MG63 (cell line): ENCODE measurements around the gene PPM1E. TPM values are rescaled to one million over a fixed set of nuclear protein-coding genes. Genes with fewer than 3 reads are reported as not detected.
"Not testable (repeated sequence)": the region's sequence is repeated elsewhere in the genome, so short reads cannot be mapped to it uniquely, and the experiment has no call there.

Experiments
- DNase-seq: peaks from one replicate; pipeline ENCODE4 v3.0.0-alpha.2; 2020
- H3K27me3 ChIP-seq: fragments of 250-450 bp; sonication (Bioruptor Pico); 2 replicates; pipeline ENCODE4 v1.5.1; 2020; ENCODE audit warnings: mild to moderate bottlenecking, moderate library complexity
- H3K36me3 ChIP-seq: fragments of 250-450 bp; sonication (Bioruptor Pico); 2 replicates; pipeline ENCODE4 v1.5.1; 2020; ENCODE audit warnings: mild to moderate bottlenecking, moderate library complexity
- H3K4me3 ChIP-seq: fragments of 250-450 bp; sonication (Bioruptor Pico); 2 replicates; pipeline ENCODE4 v1.5.1; 2020; ENCODE audit warnings: mild to moderate bottlenecking, moderate library complexity
- H3K9me3 ChIP-seq: fragments of 250-450 bp; sonication (Bioruptor Pico); 2 replicates; pipeline ENCODE4 v1.5.1; 2020; ENCODE audit warnings: mild to moderate bottlenecking, moderate library complexity
- total RNA-seq: library from RNA; depleted of rRNA; stranded (reverse); fragments of >200 nt; shearing (Covaris generic); gene quantifications from 2 replicates; pipeline ENCODE4 v1.2.3, GENCODE V29; 2014; ENCODE audit warnings: low replicate concordance; rRNA removed

The PPM1E gene
- total RNA-seq: 0.76 and 0.99 TPM in 2 replicates

- Histone ChIP-seq H3K4me3 (peak within 1 kb of the TSS; percentile 66), H3K36me3 (no peaks in the 10 kb centered on the region), H3K27me3 (peaks cover 27% of the 10 kb centered on the region), H3K9me3 (no peaks in the 10 kb centered on the region)
- peak; percentile 59 for DNase-seq
Observed at GRCh38 chr17:58755577-58756245, at the start of gene PPM1E. PPM1E (plus strand) TSS chr17:58755854.

GRCh38 chr17:58706351-58707140 is 49.1 kb upstream of the PPM1E start:
- H3K4me3 ChIP-seq: no peak overlapping the region
- no peaks in the 10 kb centered on the region for H3K9me3 ChIP-seq
- H3K36me3 ChIP-seq: peaks cover 12% of the 10 kb centered on the region
- no peaks in the 10 kb centered on the region; the same call in 1 of the 2 replicates for H3K27me3 ChIP-seq
- no peak for DNase-seq

GRCh38 chr17:58710948-58711552 is 44.6 kb upstream of the PPM1E start:
- DNase-seq: no peak
- no peaks in the 10 kb centered on the region; the same call in 1 of the 2 replicates for H3K27me3 ChIP-seq

GRCh38 chr17:58722274-58722673 is 33.4 kb upstream of the PPM1E start:
- no peaks in the 10 kb centered on the region for H3K27me3 ChIP-seq
- no peak for DNase-seq
- no peaks in the 10 kb centered on the region for H3K9me3 ChIP-seq
- peaks cover 16% of the 10 kb centered on the region for H3K36me3 ChIP-seq
- no peak overlapping the region for H3K4me3 ChIP-seq

More at GRCh38 chr17:58710948-58711552, 44.6 kb upstream of the PPM1E start:
- Histone ChIP-seq H3K9me3 (no peaks in the 10 kb centered on the region), H3K4me3 (no peak overlapping the region), H3K36me3 (peaks cover 15% of the 10 kb centered on the region)

GRCh38 chr17:58722696-58723095 is 33.0 kb upstream of the PPM1E start:
- Histone ChIP-seq H3K27me3 (no peaks in the 10 kb centered on the region), H3K9me3 (no peaks in the 10 kb centered on the region), H3K36me3 (peaks cover 14% of the 10 kb centered on the region), H3K4me3 (no peak overlapping the region)
- DNase-seq: no peak

- Histone ChIP-seq H3K36me3 (no peaks in the 10 kb centered on the region; the same call in 1 of the 2 replicates), H3K4me3 (no peak overlapping the region), H3K27me3 (no peaks in the 10 kb centered on the region), H3K9me3 (no peaks in the 10 kb centered on the region)
- DNase-seq: no peak
Observed at GRCh38 chr17:58728798-58729197, 26.9 kb upstream of the PPM1E start.

DNA sequence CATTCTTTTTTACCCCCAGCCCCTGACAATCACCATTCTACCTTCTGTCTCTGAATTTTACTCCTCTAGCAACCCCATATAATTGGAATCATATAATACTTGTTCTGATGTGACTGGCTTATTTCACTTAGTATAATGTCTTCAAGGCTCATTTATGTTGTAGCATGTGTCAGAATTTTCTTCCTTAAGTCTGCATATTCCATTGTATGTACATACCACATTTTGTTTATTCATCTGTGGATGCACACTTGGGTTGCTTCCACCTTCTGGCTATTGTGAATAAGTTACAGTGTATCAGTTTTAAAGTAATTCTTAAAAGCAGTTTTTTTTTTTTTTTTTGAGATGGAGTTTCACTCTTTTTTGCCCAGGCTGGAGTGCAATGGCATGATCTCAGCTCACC is 24.7 kb upstream of the PPM1E start:
- no peaks in the 10 kb centered on the region for H3K9me3 ChIP-seq
- no peaks in the 10 kb centered on the region for H3K27me3 ChIP-seq
- DNase-seq: no peak
- H3K36me3 ChIP-seq: no peaks in the 10 kb centered on the region; the same call in 1 of the 2 replicates
- no peak overlapping the region for H3K4me3 ChIP-seq

DNA sequence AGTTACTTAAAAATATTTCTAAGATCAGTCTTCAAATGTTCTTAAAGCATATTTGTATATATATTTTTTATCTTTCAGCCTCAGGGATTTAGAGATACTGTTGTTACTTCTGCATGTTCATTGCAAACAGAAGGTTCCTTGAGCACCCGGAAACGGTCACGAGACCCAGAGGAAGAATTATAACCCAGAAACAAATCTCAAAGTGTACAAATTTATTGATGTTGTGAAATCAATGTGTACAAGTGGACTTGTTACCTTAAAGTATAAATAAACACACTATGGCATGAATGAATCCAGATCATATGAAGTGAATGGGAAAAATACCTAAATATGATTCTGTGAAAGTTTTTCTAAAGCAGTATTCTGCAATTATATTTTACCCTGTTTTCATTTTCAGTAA is 21.6 kb upstream of the PPM1E start:
- DNase-seq: no peak
- H3K9me3 ChIP-seq: no peaks in the 10 kb centered on the region
- no peak overlapping the region for H3K4me3 ChIP-seq
- no peaks in the 10 kb centered on the region for H3K27me3 ChIP-seq
- no peaks in the 10 kb centered on the region for H3K36me3 ChIP-seq

GRCh38 chr17:58734811-58735210 is 20.8 kb upstream of the PPM1E start:
- no peaks in the 10 kb centered on the region for H3K27me3 ChIP-seq
- no peak for DNase-seq
- H3K4me3 ChIP-seq: no peak overlapping the region
- H3K9me3 ChIP-seq: no peaks in the 10 kb centered on the region
- H3K36me3 ChIP-seq: no peaks in the 10 kb centered on the region

DNA sequence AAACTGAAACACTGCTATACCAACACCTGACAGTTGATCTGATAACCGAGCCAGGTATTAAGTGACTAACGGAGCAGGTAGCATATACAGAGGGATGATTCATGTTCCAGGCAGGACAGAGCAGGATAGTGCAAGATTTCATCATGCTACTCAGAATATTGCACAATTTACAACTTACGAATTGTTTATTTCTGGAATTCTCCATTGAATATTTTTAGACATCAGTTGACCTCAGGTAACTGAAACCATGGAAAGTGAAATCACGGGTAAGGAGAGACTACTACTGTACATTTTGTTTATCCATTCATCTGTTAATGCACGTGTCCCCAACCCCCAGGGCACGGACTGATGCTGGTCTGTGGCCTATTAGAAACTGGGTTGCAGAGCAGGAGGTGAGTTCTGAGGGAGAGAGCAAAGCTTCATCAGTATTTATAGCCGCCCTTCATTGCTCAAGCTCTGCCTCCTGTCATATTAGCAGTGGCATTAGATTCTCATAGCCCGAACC is 14.5 kb upstream of the PPM1E start:
- H3K4me3 ChIP-seq: no peak overlapping the region
- no peak for DNase-seq
- no peaks in the 10 kb centered on the region for H3K36me3 ChIP-seq
- H3K9me3 ChIP-seq: no peaks in the 10 kb centered on the region
- H3K27me3 ChIP-seq: no peaks in the 10 kb centered on the region

DNA sequence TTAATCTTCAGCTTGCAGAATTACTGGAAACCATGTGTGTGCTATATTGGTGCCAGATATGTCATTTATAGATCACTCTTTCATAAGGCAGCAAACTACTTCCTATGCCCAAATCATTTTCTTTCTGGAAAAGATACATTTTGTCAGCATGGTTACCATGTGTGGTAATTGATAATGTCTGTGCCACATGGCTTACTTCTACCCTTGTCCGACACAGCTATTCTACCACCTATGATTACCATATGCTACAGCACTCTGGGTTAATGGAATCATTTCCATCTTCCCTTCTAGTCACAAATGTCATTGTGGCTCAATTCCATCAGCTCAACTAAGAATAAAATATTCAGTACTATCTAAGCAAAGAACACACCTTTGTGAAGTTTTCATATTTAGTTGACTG is 8.0 kb upstream of the PPM1E start:
- H3K36me3 ChIP-seq: no peaks in the 10 kb centered on the region
- no peaks in the 10 kb centered on the region for H3K9me3 ChIP-seq
- DNase-seq: no peak
- no peak overlapping the region for H3K4me3 ChIP-seq
- H3K27me3 ChIP-seq: no peaks in the 10 kb centered on the region

DNA sequence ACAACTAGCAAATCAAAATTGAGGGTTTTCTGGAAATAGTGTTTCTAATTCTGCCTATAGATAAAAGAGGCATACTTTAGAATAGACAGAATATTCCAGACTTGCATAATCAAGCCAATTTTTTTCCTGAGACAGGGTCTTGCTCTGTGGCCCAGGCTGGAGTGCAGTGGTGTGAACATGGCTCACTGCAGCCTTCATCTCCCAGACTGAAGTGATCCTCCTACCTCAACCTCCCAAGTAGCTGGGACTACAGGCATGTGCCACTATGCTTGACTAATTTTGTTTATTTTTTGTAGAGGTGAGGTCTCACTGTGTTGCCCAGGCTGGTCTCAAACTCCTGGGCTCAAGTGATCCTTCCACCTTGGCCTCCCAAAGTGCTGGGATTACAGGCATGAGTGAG is 6.0 kb upstream of the PPM1E start:
- H3K27me3 ChIP-seq, H3K9me3 ChIP-seq, DNase-seq: not testable (repeated sequence)

GRCh38 chr17:58753026-58753425 is 2.6 kb upstream of the PPM1E start:
- Histone ChIP-seq H3K4me3 (no peak overlapping the region), H3K9me3 (no peaks in the 10 kb centered on the region), H3K27me3 (peaks cover 21% of the 10 kb centered on the region), H3K36me3 (no peaks in the 10 kb centered on the region)
- DNase-seq: no peak

More for the DNA sequence above, 6.0 kb upstream of the PPM1E start:
- not testable (repeated sequence) for H3K36me3 ChIP-seq, H3K4me3 ChIP-seq

DNA sequence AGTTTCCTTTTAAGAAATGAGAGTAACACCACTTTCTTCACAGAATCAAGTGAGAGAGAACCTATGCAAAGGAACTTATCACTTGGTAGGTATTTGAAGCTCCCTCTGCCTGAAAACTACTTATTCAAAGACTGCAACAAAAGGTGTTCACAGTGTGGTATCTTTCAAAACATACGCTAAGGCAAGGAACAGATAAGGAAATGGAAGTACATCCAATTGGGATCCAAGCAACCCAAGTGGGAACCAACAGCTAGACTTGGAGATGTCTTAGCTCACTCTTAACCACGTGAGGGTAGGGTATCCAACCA is 431 bp upstream of the PPM1E start:
- H3K27me3 ChIP-seq: peaks cover 23% of the 10 kb centered on the region
- peak overlapping the region; percentile 66 for H3K4me3 ChIP-seq
- H3K36me3 ChIP-seq: no peaks in the 10 kb centered on the region
- no peaks in the 10 kb centered on the region for H3K9me3 ChIP-seq
- no peak for DNase-seq

DNA sequence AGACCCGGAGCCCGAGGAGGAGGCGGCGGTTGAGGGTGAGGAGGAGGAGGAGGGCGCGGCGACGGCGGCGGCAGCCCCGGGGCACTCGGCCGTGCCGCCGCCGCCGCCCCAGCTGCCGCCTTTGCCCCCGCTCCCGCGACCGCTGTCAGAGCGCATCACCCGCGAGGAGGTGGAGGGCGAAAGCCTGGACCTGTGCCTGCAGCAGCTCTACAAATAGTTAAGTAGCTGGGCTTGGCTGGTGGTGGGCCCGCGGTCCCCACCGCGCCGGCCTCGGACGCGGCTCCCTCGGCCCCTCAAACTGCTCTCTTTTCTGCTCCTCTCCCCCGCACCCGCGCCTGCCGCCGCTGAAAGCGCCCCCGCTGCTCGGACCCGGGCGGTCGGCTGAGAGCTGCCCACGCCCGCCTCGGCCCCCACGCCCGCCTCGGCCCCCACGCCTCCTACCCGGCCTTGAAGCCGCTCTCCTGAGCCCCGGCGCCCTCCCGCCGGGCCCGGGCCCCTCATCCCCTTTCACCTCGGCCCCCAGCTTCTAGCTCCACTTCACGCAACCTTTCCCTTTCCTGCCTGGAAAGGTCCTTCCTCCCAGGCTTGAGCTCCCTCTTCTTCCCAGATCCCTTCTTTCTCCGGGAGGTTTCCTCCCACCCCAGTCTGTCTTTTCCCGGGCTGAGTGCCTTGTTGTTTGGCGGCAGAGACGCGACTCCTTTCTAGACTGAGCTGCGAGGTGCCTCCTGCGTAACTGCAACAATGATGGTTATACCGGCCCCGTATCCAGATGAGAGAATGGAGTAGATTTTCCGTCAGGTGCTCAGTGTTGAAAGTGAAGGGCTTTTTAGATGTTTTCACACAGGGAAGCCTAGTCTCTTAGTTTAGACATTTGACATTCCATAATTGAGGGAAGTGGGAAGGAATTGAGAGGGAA is 850 bp downstream of the PPM1E start:
- Histone ChIP-seq H3K4me3 (peak overlapping the region; percentile 66), H3K36me3 (no peaks in the 10 kb centered on the region), H3K9me3 (no peaks in the 10 kb centered on the region), H3K27me3 (peaks cover 30% of the 10 kb centered on the region)
- peak; percentile 32 for DNase-seq

GRCh38 chr17:58757162-58757613 is 1.5 kb downstream of the PPM1E start:
- Histone ChIP-seq H3K4me3 (peak overlapping the region; percentile 66), H3K9me3 (no peaks in the 10 kb centered on the region), H3K27me3 (peaks cover 30% of the 10 kb centered on the region), H3K36me3 (no peaks in the 10 kb centered on the region)
- DNase-seq: no peak
